GM18861 (cell line): ENCODE data around the gene DEXI.
"Not testable (repeated sequence)": the region's sequence is repeated elsewhere in the genome, so short reads cannot be mapped to it uniquely, and the experiment has no call there.

Experiments used
- ATAC-seq: cut with Tn5 transposase; IDR thresholded peaks from one replicate; pipeline ENCODE4 v1.9.1; 2021; ENCODE audit not compliant: unreplicated experiment

The DEXI gene

GRCh38 chr16:10969615-10970014 is 27.3 kb upstream of the DEXI start:
- ATAC-seq, result no peak

DNA sequence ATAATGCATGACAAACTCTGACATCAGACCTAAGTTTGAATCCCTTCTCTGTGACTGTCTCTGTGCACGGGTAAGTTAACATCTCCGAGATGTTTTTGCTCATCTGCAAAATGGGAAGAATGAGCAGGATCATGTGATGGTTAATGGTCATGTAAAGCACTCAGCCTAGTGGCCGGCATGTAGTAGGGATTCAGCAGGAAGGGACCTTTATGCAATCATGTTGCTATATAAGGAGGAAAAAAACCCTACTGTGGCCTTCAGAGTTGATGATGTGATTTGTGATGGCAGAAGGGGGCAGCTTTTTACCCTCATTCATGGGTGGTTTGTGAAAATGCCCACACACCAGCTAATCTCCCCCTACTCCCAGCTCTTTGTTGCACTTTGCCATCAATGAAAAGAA is 26.2 kb upstream of the DEXI start:
- no peak for ATAC-seq

- no peak for ATAC-seq
Observed at GRCh38 chr16:10967986-10968385, 25.7 kb upstream of the DEXI start.

DNA sequence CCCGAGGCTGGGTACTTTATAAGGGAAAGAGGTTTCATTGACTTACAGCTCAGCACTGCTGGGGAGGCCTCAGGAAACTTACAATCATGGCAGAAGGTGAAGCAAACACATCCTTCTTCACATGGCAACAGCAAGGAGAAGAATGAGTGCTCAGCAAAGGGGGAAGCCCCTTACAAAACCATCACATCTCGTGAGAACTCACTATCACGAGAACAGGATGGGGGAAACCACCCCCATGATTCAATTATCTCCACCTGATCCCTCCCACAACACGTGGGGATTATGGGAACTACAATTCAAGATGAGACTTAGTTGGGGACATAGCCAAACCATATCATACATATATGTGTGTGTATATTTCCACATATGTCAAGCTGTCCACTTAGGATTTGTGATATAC is 24.3 kb upstream of the DEXI start:
- ATAC-seq, result not testable (repeated sequence)

DNA sequence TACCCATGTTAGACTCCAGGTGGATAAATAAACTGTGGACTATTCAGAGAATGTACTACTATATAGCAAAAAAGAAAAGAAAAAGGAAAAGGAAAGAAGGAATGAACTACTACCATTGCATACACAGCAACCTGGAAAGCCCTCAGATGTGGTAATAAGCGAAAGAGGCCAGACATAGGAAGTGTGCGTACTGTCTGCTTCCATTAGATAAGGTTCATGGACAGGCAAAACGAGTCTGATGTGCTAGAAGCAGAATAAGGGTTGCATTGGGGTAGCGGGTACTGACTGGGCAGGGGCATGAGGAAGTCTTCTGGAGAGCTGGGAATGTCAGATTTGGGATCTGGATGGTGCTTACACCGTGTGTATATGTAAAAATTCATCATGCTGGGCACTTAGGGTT is 23.9 kb upstream of the DEXI start:
- ATAC-seq, result no peak

DNA sequence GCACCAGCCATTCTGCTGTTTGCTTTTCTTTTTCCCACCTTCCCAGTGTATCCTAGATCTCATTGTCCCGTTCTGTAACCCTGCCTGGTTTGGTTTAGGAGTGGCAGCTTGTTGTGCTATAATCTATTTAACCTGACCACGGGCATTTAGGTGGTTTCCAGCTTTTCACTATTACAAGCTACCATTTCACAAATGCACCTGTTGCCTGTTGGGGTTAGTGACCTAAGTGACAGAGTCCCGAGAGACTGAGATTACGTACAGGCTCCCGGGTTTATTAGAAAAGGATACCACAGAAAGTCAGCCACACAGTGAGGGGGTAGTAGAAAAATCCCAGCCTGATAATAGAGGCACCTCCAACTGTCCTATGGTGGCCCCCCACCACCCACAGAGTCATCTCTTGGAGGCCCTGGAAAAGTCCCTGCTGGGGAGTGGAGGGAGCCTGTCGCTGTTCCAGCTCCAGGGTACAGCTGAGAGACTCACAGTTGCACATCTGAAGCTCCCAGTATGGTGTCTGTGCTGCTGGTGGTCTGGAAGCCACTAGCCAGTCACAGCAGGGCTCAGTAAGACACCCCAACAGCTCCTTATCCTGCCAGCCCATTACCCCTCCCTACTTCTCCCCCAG is 23.3 kb upstream of the DEXI start:
- peak; percentile 63 for ATAC-seq

GRCh38 chr16:10964891-10965326 is 22.6 kb upstream of the DEXI start:
- peak; percentile 49 for ATAC-seq

DNA sequence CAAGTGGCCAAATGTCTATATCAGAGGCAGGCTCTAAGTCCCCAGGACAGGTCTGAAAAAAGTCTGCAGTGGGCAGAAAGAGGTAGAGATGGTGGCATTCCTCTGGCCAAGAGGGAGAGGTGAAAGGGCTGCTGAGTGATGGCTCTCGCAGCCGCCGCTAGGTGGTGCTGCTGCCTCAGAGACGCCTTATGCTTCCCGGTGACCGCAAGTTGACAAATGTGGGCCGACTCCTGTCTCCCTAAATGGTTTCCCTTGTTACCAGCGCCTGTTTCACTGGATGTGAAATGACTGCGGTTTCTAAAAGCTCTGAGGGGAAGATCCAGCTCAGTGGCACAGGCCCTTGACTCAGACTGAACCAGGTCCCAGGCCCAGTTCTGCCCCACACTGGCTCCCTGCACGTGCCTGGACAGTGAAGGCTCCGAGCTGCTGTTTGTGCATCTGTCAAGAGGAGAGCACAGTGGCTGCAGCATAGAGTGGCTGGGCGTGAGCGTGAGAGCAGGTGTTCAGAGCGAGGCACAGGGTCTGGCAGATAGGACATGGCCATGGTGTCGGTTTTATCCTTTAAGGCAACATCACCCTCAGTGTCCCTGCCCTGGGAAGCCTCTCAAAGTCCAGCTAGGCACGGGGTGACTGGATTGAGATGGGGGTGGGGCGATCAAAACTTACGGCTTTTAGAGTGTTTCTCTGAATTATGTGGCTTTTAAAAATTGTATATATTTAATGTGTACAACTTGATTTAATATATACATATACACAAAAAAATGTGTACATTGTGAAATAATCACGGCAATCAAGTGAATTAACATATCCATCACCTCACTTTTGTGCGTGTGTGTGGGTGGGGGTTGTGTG is 22.0 kb upstream of the DEXI start:
- ATAC-seq, result peak; percentile 23

- ATAC-seq, result no peak
Observed at GRCh38 chr16:10961231-10961630, 19.0 kb upstream of the DEXI start.

- ATAC-seq, result no peak
Observed at GRCh38 chr16:10959161-10959560, 16.9 kb upstream of the DEXI start.

- no peak for ATAC-seq
Observed at GRCh38 chr16:10957771-10958482, 15.7 kb upstream of the DEXI start.

DNA sequence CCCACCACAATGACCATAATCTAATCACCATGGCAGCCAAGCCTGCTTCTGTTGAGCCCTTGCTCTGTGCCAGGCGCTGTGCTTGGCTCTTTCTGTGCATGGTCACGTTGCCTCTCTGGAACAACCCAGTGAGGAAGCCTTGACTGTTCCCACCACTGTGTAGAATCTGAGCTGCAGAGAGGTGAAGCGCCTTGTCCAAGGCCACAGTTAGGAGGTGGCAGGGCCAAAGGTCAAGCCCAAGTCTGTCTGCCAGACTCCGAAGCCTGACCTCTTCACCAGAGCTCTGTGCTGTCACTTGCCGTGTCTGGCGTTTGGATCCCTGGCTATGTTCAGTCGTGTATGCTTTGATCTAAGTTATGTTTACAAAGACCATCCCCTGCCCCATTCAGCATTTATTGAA is 12.6 kb upstream of the DEXI start:
- ATAC-seq, result no peak

DNA sequence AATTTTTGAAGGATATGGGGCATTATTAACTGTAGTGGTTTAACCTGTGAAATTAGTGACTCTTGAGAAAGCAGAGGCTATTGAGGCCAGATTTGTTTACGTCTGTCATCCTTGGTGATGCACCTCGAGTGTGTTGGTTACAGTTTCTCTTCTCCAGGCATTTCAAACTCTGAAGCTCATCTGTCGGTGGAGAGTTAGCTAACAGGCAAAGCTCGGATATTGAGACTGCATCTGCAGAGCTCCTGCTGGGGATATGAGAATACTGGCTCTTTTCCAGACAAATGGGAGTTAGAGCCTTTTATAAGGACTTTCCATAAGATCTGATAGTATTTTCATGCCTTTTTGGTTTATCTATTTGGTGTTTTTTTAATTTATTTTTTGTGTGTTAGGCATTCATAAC is 8.8 kb upstream of the DEXI start:
- ATAC-seq, result no peak

GRCh38 chr16:10950393-10950792 is 8.1 kb upstream of the DEXI start:
- no peak for ATAC-seq

DNA sequence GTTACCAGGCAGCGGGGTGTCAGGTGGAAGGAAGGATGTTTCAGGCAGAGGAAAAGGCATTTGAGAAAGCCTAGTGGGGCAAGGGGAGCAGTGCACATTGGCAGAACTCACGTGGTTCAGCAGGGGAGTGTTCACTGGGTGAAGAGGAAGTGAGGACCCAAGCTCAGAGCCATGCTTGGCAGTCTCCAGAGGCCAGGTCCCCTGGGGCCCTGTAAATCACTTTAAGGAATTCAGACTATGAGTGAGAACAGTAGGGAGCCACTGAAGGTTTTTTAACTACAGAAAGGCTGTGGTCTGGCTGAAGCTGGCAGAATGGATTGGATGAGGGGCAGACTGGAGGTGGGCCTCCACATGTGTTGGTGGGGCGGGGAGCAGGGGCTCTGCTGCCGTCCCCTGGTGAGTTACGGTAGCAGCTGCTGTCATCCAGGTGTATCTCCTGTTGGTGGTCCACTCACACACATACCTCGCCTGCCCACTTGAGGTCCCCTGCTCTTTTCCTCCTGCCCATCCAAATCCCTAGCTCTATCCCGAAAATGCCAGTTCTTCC is 7.2 kb upstream of the DEXI start:
- ATAC-seq, result peak; percentile 70

DNA sequence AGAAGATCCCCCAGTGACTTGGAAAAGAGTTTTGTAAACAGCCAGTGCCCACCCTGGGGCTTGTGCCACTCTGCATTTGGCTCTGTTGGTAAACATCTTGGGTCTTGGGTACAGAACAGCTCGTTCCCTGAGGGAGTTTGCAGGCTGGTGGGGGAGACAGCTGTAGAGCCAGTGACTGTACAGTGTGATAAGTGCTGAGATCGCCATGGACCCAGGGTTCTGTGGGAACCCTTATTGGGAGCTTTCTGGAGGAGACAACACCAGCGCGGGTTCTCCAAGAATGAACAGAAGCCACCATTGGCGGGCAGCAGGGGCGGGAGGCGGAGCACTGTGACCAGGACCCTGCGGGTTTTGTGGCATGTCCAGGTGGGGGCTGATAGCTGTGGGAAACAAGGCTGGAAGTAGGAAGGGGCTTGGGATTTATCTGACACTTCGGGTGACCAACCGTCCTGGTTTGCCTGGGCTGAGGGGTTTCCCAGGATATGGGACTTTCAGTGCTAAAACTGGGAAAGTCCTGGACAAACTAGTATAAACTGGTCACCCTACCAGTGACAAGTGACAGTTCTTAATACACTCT is 5.0 kb upstream of the DEXI start:
- no peak for ATAC-seq

GRCh38 chr16:10946308-10946707 is 4.0 kb upstream of the DEXI start:
- no peak for ATAC-seq

DNA sequence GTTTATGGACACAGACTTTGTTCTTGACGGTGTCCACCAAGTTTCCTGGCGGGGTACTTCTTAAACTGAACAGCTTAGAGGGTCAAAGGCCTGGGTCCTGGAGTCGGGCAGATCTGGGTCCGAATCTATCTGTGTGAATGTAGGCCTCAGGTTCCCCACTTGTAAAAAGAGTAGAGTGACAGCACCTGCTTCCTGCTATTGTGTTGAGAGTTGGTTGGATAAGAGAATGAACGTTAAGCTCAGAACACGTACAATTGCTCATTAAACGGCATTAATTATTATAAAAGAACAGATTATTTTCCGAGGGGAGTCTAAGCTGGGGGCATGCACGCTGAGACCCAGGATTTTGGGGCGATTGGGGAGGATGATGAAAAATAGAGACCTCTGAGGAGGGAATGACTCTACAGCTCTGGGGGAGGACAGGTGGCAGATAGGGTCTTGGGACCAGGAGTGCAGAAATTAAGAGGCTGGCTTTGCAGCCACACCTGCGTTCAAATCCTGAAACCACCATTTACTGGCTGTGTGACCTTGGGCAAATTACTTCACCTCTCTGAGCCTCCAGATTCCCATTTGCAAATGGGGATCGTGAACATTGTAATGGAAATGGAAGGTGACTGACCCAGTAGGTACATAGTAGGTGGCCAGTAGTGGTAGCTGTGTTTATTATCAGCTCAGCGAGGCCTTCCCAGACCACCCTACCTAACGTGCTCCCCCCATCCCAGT is 3.0 kb upstream of the DEXI start:
- ATAC-seq, result no peak

DNA sequence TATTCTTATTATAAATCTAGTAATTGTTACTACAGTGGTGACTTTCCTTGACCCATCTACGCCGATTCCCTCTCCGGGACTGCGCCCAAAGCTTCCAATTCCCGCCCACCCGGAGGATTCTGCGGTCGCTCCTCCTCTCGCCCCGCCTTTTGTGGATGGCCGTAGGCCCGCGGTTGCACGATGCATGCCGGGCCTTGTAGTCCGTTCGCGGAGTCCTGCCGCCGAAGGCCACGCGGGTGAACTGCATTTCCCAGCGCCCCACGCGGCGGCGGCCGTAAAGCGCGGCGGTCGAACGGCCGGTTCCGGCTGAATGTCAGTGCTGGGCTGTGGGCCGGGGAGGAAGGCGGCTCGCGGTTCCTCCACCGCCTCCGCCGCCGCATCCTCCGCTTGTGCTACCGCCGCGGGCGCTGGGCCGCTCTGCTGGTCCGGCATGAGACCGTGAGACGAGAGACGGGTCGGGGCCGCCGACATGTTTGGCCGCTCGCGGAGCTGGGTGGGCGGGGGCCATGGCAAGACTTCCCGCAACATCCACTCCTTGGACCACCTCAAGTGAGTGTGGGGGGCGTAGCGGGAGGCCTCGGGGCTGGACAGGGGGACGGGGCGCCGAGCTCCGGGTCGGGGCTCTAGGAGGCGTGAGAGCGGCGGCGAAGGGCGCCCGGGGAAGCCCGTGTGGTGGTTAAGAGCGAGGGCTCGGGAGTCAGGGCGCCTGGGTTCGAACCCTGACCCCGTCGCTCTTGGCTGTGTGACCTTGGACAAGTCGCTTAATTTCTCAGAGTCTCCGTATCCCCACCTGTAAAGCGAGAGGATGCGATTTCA is 2.2 kb upstream of the DEXI start, which contains the start of gene CLEC16A:
Gene CLEC16A (plus strand): TSS at position 316 of the 816 bp plus-strand sequence. CDS start 154 bp downstream, at position 470.
- peak; percentile 58 for ATAC-seq

GRCh38 chr16:10943064-10943353 is 741 bp upstream of the DEXI start:
- ATAC-seq, result no peak
